Fibroblast of pulmonary artery (primary cell): Measurements from ENCODE around the gene CACNA1C.
A peak's percentile ranks its signal among the peaks of the same experiment; 100 is the strongest.

Experiments
- DNase-seq: peaks from one replicate; pipeline ENCODE4 v3.0.0-alpha.2; 2010; ENCODE audit warnings: low read depth
- H3K4me3 ChIP-seq: replicated peaks from 2 replicates; pipeline ENCODE4 v1.5.1; 2011; ENCODE audit warnings: low read depth, mild to moderate bottlenecking, control low read depth, low read length, moderate library complexity
- CTCF ChIP-seq: IDR thresholded peaks from 2 replicates; pipeline ENCODE4 v1.5.1; 2011; ENCODE audit warnings: mild to moderate bottlenecking, control low read depth, low read length, inconsistent platforms; ENCODE audit errors: missing control alignments

Gene CACNA1C

GRCh38 chr12:2192231-2192630 is 139.4 kb downstream of the CACNA1C start:
- no peak for TF ChIP-seq CTCF
- DNase-seq: no peak

GRCh38 chr12:2194060-2194459 is 141.3 kb downstream of the CACNA1C start:
- no peak for DNase-seq
- H3K4me3 ChIP-seq: no peak overlapping the region
- no peak for TF ChIP-seq CTCF

More at GRCh38 chr12:2192231-2192630, 139.4 kb downstream of the CACNA1C start:
- H3K4me3 ChIP-seq: no peak overlapping the region

- no peak for DNase-seq
- no peak for TF ChIP-seq CTCF
- H3K4me3 ChIP-seq: no peak overlapping the region
Observed at GRCh38 chr12:2194571-2194970, 141.8 kb downstream of the CACNA1C start.

- TF ChIP-seq CTCF: no peak
- no peak overlapping the region for H3K4me3 ChIP-seq
- no peak for DNase-seq
Observed at GRCh38 chr12:2195085-2195484, 142.3 kb downstream of the CACNA1C start.

- H3K4me3 ChIP-seq: no peak overlapping the region
- peak; percentile 53 for DNase-seq
- TF ChIP-seq CTCF: no peak
Observed at GRCh38 chr12:2198005-2198501, 145.3 kb downstream of the CACNA1C start.

- no peak for TF ChIP-seq CTCF
- DNase-seq: no peak
- no peak overlapping the region for H3K4me3 ChIP-seq
Observed at GRCh38 chr12:2198542-2198941, 145.8 kb downstream of the CACNA1C start.

GRCh38 chr12:2205996-2206395 is 153.2 kb downstream of the CACNA1C start:
- no peak for TF ChIP-seq CTCF
- H3K4me3 ChIP-seq: no peak overlapping the region
- no peak for DNase-seq
